MM.1S (cell line): Measurements from ENCODE around the gene KRTAP19-6.

Experiments used
- DNase-seq: peaks from one replicate; pipeline ENCODE4 v3.0.0-alpha.2; 2015
- H2AFZ ChIP-seq: fragments of 300-600 bp; sonication (generic); 2 replicates; pipeline ENCODE4 v1.6.0; 2016; ENCODE audit warnings: antibody characterized with exemption, low read length
- H3F3A ChIP-seq: fragments of 300-600 bp; sonication (generic); 2 replicates; pipeline ENCODE4 v1.6.1; 2016; ENCODE audit warnings: mild to moderate bottlenecking, antibody characterized with exemption, low read length, moderate library complexity, mixed read lengths; ENCODE audit not compliant: insufficient read depth
- H3K27ac ChIP-seq: fragments of 300-600 bp; sonication (generic); 2 replicates; pipeline ENCODE4 v1.5.1; 2016; ENCODE audit warnings: mild to moderate bottlenecking, low read length
- H3K27me3 ChIP-seq: fragments of 300-600 bp; sonication (generic); replicated peaks from 2 replicates; pipeline ENCODE4 v1.6.0; 2016; ENCODE audit warnings: low read length; ENCODE audit not compliant: insufficient read depth
- H3K36me3 ChIP-seq: fragments of 300-600 bp; sonication (generic); replicated peaks from 2 replicates; pipeline ENCODE4 v1.6.1; 2016; ENCODE audit warnings: mild to moderate bottlenecking, low read length, mixed read lengths; ENCODE audit not compliant: insufficient read depth
- H3K4me1 ChIP-seq: fragments of 300-600 bp; sonication (generic); 2 replicates; pipeline ENCODE4 v1.6.1; 2016; ENCODE audit warnings: low read length, mixed read lengths
- H3K4me2 ChIP-seq: fragments of 300-600 bp; sonication (generic); 2 replicates; pipeline ENCODE4 v1.6.0; 2016; ENCODE audit warnings: low read depth, low read length
- H3K4me3 ChIP-seq: fragments of 300-600 bp; sonication (generic); 2 replicates; pipeline ENCODE4 v1.5.1; 2016; ENCODE audit warnings: low read length, mixed read lengths
- H3K79me2 ChIP-seq: fragments of 300-600 bp; sonication (generic); 2 replicates; pipeline ENCODE4 v1.6.1; 2016; ENCODE audit warnings: mixed run types, low read length, mixed read lengths
- H3K9ac ChIP-seq: fragments of 300-600 bp; sonication (generic); 2 replicates; pipeline ENCODE4 v1.6.1; 2016; ENCODE audit warnings: low read length, mixed read lengths
- H3K9me2 ChIP-seq: fragments of 300-600 bp; sonication (generic); replicated peaks from 2 replicates; pipeline ENCODE4 v1.6.1; 2016; ENCODE audit warnings: mild to moderate bottlenecking, low read length, mixed read lengths; ENCODE audit not compliant: insufficient read depth
- H3K9me3 ChIP-seq: fragments of 300-600 bp; sonication (generic); replicated peaks from 2 replicates; pipeline ENCODE4 v1.6.1; 2016; ENCODE audit warnings: mild to moderate bottlenecking, low read length, mixed read lengths; ENCODE audit not compliant: insufficient read depth
- H4K20me1 ChIP-seq: fragments of 300-600 bp; sonication (generic); 2 replicates; pipeline ENCODE4 v1.6.1; 2016; ENCODE audit warnings: mild to moderate bottlenecking, low read length, moderate library complexity, mixed read lengths; ENCODE audit not compliant: insufficient read depth
- CTCF ChIP-seq: fragments of 300-600 bp; sonication (generic); IDR thresholded peaks from 2 replicates; pipeline ENCODE4 v1.5.1; 2016; ENCODE audit warnings: antibody characterized with exemption, low read length, mixed read lengths
- EZH2 ChIP-seq: fragments of 300-600 bp; sonication (generic); optimal IDR thresholded peaks from 2 replicates; pipeline ENCODE3; 2017; ENCODE audit warnings: low read depth, mild to moderate bottlenecking, antibody characterized with exemption, low read length, mixed read lengths
- EZH2phosphoT487 ChIP-seq: fragments of 300-600 bp; sonication (generic); IDR thresholded peaks from 2 replicates; pipeline ENCODE4 v1.6.1; 2018; ENCODE audit warnings: antibody characterized with exemption, low read length

KRTAP19-6 gene

GRCh38 chr21:30579346-30579745 is 37.7 kb upstream of the KRTAP19-6 start:
- DNase-seq, result no peak
- Histone ChIP-seq H2AFZ (no peak overlapping the region), H3K9ac (no peak overlapping the region), H3K4me1 (no peaks in the 10 kb centered on the region), H3K79me2 (no peaks in the 10 kb centered on the region), H3K4me2 (no peak overlapping the region), H3K4me3 (no peak overlapping the region), H3K9me2 (no peaks in the 10 kb centered on the region), H3F3A (no peaks in the 10 kb centered on the region), H3K27me3 (no peaks in the 10 kb centered on the region), H3K36me3 (no peaks in the 10 kb centered on the region), H3K9me3 (no peaks in the 10 kb centered on the region), H3K27ac (no peak overlapping the region), H4K20me1 (no peaks in the 10 kb centered on the region)
- TF ChIP-seq CTCF, result no peak
- TF ChIP-seq EZH2, result no peak
- TF ChIP-seq EZH2phosphoT487, result no peak

GRCh38 chr21:30577766-30578165 is 36.1 kb upstream of the KRTAP19-6 start:
- no peaks in the 10 kb centered on the region for H3K79me2 ChIP-seq
- no peaks in the 10 kb centered on the region for H3K9me3 ChIP-seq
- DNase-seq, result no peak
- no peak overlapping the region for H3K27ac ChIP-seq
- H3K9ac ChIP-seq, result no peak overlapping the region
- no peaks in the 10 kb centered on the region for H3K36me3 ChIP-seq
- H3K9me2 ChIP-seq, result no peaks in the 10 kb centered on the region
- no peak overlapping the region for H2AFZ ChIP-seq
- no peak overlapping the region for H3K4me3 ChIP-seq
- H3K27me3 ChIP-seq, result no peaks in the 10 kb centered on the region
- no peaks in the 10 kb centered on the region for H3K4me1 ChIP-seq
- TF ChIP-seq CTCF, result no peak
- TF ChIP-seq EZH2phosphoT487, result no peak
- no peaks in the 10 kb centered on the region for H3F3A ChIP-seq
- no peaks in the 10 kb centered on the region for H4K20me1 ChIP-seq
- H3K4me2 ChIP-seq, result no peak overlapping the region

GRCh38 chr21:30567617-30568016 is 26.0 kb upstream of the KRTAP19-6 start:
- TF ChIP-seq EZH2phosphoT487 (no peak), CTCF (no peak), EZH2 (no peak)
- Histone ChIP-seq H3K36me3 (no peaks in the 10 kb centered on the region), H3K4me2 (no peak overlapping the region), H4K20me1 (no peaks in the 10 kb centered on the region), H3K27me3 (no peaks in the 10 kb centered on the region), H3K4me1 (no peaks in the 10 kb centered on the region), H3K9ac (no peak overlapping the region), H3K9me3 (no peaks in the 10 kb centered on the region), H3K79me2 (no peaks in the 10 kb centered on the region), H2AFZ (no peak overlapping the region), H3K4me3 (no peak overlapping the region), H3K27ac (no peak overlapping the region), H3F3A (no peaks in the 10 kb centered on the region), H3K9me2 (no peaks in the 10 kb centered on the region)
- no peak for DNase-seq

GRCh38 chr21:30563630-30564029 is 22.0 kb upstream of the KRTAP19-6 start:
- DNase-seq, result no peak
- TF ChIP-seq EZH2phosphoT487 (no peak), EZH2 (no peak), CTCF (no peak)
- no peaks in the 10 kb centered on the region for H3K9me3 ChIP-seq

More at GRCh38 chr21:30563630-30564029, 22.0 kb upstream of the KRTAP19-6 start:
- H3K4me2 ChIP-seq, result no peak overlapping the region
- no peaks in the 10 kb centered on the region for H4K20me1 ChIP-seq
- H3K79me2 ChIP-seq, result no peaks in the 10 kb centered on the region
- no peaks in the 10 kb centered on the region for H3K4me1 ChIP-seq
- no peak overlapping the region for H3K27ac ChIP-seq
- no peaks in the 10 kb centered on the region for H3F3A ChIP-seq
- no peak overlapping the region for H3K9ac ChIP-seq
- H3K4me3 ChIP-seq, result no peak overlapping the region
- no peaks in the 10 kb centered on the region for H3K9me2 ChIP-seq
- no peaks in the 10 kb centered on the region for H3K36me3 ChIP-seq
- no peaks in the 10 kb centered on the region for H3K27me3 ChIP-seq
- no peak overlapping the region for H2AFZ ChIP-seq
